ENCODE results near the gene MUC13. TPM values are rescaled to one million over a fixed set of nuclear protein-coding genes. Genes with fewer than 3 reads are reported as not detected.

MUC13 gene
- total and polyA plus RNA-seq, 2 experiments from 2014 or later: 0.06 TPM; not detected in 1

DNA sequence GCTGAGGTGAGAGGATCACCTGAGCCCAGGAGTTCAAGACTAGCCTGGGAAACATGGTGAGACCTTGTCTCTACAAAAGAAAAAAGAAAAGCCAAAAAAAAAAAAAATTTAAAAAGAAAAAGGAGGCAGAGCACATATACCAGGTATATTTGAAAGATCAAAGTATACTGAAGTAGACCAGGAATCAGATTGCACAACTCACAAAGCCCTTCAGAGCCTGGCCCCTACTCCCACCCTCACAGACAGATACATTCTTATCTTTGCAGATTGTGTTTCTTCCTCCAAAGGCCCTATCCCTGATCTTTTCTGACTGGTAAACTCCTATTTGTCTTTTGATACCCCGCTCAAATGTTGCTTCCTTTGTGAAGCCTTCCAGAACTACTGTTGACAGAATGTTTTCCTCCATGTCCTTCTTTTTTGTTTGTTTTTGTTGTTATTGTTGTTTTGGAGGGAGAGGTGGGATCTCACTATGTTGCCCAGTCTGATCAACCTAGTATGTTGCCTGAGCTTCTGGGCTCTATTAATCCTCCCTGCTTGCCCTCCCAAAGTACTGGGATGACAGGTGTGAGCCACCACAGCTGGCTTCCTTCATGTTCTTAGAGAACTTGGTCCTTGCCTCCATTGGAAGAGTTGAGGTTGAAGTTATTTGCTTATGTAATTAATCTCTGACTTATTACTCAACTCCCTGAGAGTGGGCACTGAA, 37.6 kb downstream of the MUC13 start:
- Histone ChIP-seq H3K27me3 (no peaks in the 10 kb centered on the region), H3K36me3 (no peaks in the 10 kb centered on the region), H3K9me3 (ENCODE audit: low read depth) (no peaks in the 10 kb centered on the region), H3K4me1 (ENCODE audit: low read depth) (no peaks in the 10 kb centered on the region), H3K27ac (no peak overlapping the region), H3K4me3 (no peak overlapping the region)
- DNase-seq (ENCODE audit: low read depth in 1 of 2, low spot score in 1 of 2): no peak
- TF ChIP-seq, protein P1, sequence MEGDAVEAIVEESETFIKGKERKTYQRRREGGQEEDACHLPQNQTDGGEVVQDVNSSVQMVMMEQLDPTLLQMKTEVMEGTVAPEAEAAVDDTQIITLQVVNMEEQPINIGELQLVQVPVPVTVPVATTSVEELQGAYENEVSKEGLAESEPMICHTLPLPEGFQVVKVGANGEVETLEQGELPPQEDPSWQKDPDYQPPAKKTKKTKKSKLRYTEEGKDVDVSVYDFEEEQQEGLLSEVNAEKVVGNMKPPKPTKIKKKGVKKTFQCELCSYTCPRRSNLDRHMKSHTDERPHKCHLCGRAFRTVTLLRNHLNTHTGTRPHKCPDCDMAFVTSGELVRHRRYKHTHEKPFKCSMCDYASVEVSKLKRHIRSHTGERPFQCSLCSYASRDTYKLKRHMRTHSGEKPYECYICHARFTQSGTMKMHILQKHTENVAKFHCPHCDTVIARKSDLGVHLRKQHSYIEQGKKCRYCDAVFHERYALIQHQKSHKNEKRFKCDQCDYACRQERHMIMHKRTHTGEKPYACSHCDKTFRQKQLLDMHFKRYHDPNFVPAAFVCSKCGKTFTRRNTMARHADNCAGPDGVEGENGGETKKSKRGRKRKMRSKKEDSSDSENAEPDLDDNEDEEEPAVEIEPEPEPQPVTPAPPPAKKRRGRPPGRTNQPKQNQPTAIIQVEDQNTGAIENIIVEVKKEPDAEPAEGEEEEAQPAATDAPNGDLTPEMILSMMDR (IDR thresholded peaks at IDR 0.05; ENCODE audit: low read depth, low read length): no peak

DNA sequence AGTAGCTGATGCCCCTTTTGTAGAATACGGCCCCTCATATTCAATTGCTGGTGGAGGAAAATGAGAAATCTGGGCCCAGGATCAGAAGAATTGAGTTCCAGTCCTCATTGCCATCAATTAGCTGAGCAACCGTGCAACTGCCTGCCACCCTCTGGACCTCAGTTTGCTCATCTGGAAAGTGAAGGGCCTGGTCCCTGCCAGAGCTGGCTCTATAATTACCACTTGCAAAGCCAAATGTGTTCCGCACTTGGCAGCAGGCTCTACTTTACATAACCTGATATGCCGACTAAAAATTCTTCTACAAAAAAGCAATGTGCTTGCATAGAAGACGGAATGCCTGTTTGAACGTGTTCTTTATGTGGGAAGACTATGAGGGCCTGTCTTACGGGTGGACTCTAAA, 38.8 kb downstream of the MUC13 start:
- no peaks in the 10 kb centered on the region for H3K4me1 ChIP-seq (ENCODE audit: low read depth)
- no peaks in the 10 kb centered on the region for H3K36me3 ChIP-seq
- no peak overlapping the region for H3K4me3 ChIP-seq
- TF ChIP-seq, protein P1 (IDR thresholded peaks at IDR 0.05; ENCODE audit: low read depth, low read length): no peak
- H3K27me3 ChIP-seq: no peaks in the 10 kb centered on the region
- no peak overlapping the region for H3K27ac ChIP-seq
- H3K9me3 ChIP-seq (ENCODE audit: low read depth): no peaks in the 10 kb centered on the region
- no peak for DNase-seq (ENCODE audit: low read depth in 1 of 2, low spot score in 1 of 2)

DNA sequence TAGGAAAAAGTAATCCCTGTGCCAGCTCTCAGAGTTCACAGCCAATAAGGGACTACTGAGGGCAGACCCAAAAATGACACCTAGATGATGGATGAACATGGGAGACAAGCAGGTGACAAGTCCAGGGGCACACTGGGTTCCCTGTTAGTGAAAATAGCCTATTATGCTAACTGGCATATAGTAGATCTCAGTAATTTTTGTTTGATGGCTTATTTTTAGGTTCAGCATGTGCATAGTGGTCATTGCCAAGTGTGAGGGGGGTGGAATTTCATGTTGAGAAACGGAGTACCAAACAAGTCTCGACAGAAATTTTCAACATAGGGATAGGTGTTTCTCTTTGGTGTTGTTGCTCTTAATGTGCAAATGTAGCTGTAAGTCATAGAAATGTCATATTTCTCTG, 41.0 kb downstream of the MUC13 start:
- Histone ChIP-seq H3K4me3 (no peak overlapping the region), H3K4me1 (ENCODE audit: low read depth) (no peaks in the 10 kb centered on the region), H3K9me3 (ENCODE audit: low read depth) (no peaks in the 10 kb centered on the region), H3K36me3 (no peaks in the 10 kb centered on the region), H3K27ac (no peak overlapping the region), H3K27me3 (no peaks in the 10 kb centered on the region)
- no peak for DNase-seq (ENCODE audit: low read depth in 1 of 2, low spot score in 1 of 2)
- TF ChIP-seq, protein P1 (IDR thresholded peaks at IDR 0.05; ENCODE audit: low read depth, low read length): no peak

- TF ChIP-seq, protein P1 (IDR thresholded peaks at IDR 0.05; ENCODE audit: low read depth, low read length): no peak
- no peaks in the 10 kb centered on the region for H3K9me3 ChIP-seq (ENCODE audit: low read depth)
- H3K27ac ChIP-seq: no peak overlapping the region
- H3K4me1 ChIP-seq (ENCODE audit: low read depth): peaks cover under 1% of the 10 kb centered on the region
- no peaks in the 10 kb centered on the region for H3K27me3 ChIP-seq
- DNase-seq (ENCODE audit: low read depth in 1 of 2, low spot score in 1 of 2): no peak
- no peak overlapping the region for H3K4me3 ChIP-seq
- no peaks in the 10 kb centered on the region for H3K36me3 ChIP-seq
Measured at GRCh38 chr3:124890573-124891190, 43.9 kb downstream of the MUC13 start.

- H3K36me3 ChIP-seq: no peaks in the 10 kb centered on the region
- TF ChIP-seq, protein P1 (IDR thresholded peaks at IDR 0.05; ENCODE audit: low read depth, low read length): no peak
- no peak overlapping the region for H3K27ac ChIP-seq
- no peak for DNase-seq (ENCODE audit: low read depth in 1 of 2, low spot score in 1 of 2)
- H3K4me3 ChIP-seq: no peak overlapping the region
- no peaks in the 10 kb centered on the region for H3K9me3 ChIP-seq (ENCODE audit: low read depth)
- no peaks in the 10 kb centered on the region for H3K27me3 ChIP-seq
- peaks cover 6% of the 10 kb centered on the region for H3K4me1 ChIP-seq (ENCODE audit: low read depth)
Measured at GRCh38 chr3:124888482-124889441, 45.8 kb downstream of the MUC13 start.

All from cardiac muscle cell (in vitro differentiated cells and primary cell).